ENCODE data around the gene C7orf33.
"Not testable (repeated sequence)": the region's sequence is repeated elsewhere in the genome, so short reads cannot be mapped to it uniquely, and the experiment has no call there.

C7orf33 gene

GRCh38 chr7:148590471-148590870 is at the start of gene C7orf33:
Gene C7orf33, plus strand, starts transcription at chr7:148590766. Its CDS starts 160 bp downstream, at chr7:148590926.
- DNase-seq: no peak

GRCh38 chr7:148541891-148542504 is 48.6 kb upstream of the C7orf33 start:
- no peak for DNase-seq

- no peak for DNase-seq
Measured at GRCh38 chr7:148543302-148543701, 47.3 kb upstream of the C7orf33 start.

- DNase-seq: no peak
Measured at GRCh38 chr7:148545172-148545571, 45.4 kb upstream of the C7orf33 start.

- DNase-seq: no peak
Measured at GRCh38 chr7:148545932-148546331, 44.6 kb upstream of the C7orf33 start.

GRCh38 chr7:148546857-148547256 is 43.7 kb upstream of the C7orf33 start:
- DNase-seq: no peak

GRCh38 chr7:148547951-148548350 is 42.6 kb upstream of the C7orf33 start:
- no peak for DNase-seq

- no peak for DNase-seq
Measured at GRCh38 chr7:148553979-148554378, 36.6 kb upstream of the C7orf33 start.

GRCh38 chr7:148556892-148557291 is 33.7 kb upstream of the C7orf33 start:
- DNase-seq: no peak

- DNase-seq: no peak
Measured at GRCh38 chr7:148558914-148559313, 31.7 kb upstream of the C7orf33 start.

GRCh38 chr7:148561099-148561498 is 29.5 kb upstream of the C7orf33 start:
- no peak for DNase-seq

- DNase-seq: no peak
Measured at GRCh38 chr7:148563583-148564274, 26.8 kb upstream of the C7orf33 start.

GRCh38 chr7:148564275-148564951 is 26.2 kb upstream of the C7orf33 start:
- DNase-seq: not testable (repeated sequence)

GRCh38 chr7:148566736-148567135 is 23.8 kb upstream of the C7orf33 start:
- no peak for DNase-seq

GRCh38 chr7:148567524-148567923 is 23.0 kb upstream of the C7orf33 start:
- no peak for DNase-seq

- no peak for DNase-seq
Measured at GRCh38 chr7:148570510-148570909, 20.1 kb upstream of the C7orf33 start.

- not testable (repeated sequence) for DNase-seq
Measured at GRCh38 chr7:148570973-148571372, 19.6 kb upstream of the C7orf33 start.

- no peak for DNase-seq
Measured at GRCh38 chr7:148571381-148571780, 19.2 kb upstream of the C7orf33 start.

- DNase-seq: no peak
Measured at GRCh38 chr7:148572067-148572522, 18.5 kb upstream of the C7orf33 start.

GRCh38 chr7:148573581-148573980 is 17.0 kb upstream of the C7orf33 start:
- not testable (repeated sequence) for DNase-seq

- DNase-seq: peak; percentile 4
Measured at GRCh38 chr7:148575640-148576411, 14.7 kb upstream of the C7orf33 start.

GRCh38 chr7:148579366-148579765 is 11.2 kb upstream of the C7orf33 start:
- no peak for DNase-seq

GRCh38 chr7:148580446-148580845 is 10.1 kb upstream of the C7orf33 start:
- no peak for DNase-seq
